SH-SY5Y (cell line): Measurements from ENCODE around the gene IGLL1.

Experiments
- GATA2 ChIP-seq: IDR thresholded peaks from 2 replicates; pipeline ENCODE4 v1.6.1; 2011; ENCODE audit warnings: mild to moderate bottlenecking, low read depth, low read length
- GATA3 ChIP-seq: IDR thresholded peaks from 2 replicates; pipeline ENCODE4 v1.6.1; 2011; ENCODE audit warnings: low read depth, mild to moderate bottlenecking, low read length, moderate library complexity

DNA sequence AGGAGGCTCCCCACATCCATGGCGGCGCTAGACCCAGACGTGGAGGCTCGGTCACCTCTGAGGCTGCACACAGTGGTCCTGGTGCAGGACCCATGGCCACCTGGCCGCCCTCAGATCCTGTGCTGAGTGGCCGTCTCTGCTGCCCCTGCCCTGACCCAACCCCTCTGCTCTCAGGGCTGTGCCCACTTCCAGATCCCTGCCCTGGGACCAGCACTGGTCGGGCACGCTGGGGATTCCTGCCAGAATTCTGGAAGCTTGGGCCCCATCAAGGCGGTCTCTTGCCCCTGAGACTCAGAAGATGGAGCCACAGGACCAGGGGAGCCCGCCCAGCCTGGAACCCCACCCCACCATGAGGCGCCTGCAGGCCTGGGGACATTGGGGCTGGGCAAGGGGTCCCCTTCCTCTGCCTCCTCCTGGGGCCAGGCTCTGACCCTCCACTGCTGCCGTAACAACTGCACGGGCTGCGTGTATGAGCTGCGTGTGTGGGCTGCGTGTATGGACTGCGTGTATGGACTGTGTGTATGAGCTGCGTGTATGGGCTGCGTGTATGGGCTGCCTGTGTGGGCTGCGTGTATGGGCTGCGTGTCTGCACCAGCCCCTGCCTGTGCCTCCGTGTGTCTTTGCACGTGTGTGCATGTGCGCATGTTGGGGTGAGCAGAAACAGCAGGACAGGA is 48.7 kb downstream of the IGLL1 start:
- no peak for TF ChIP-seq GATA2
- TF ChIP-seq GATA3, result no peak
